GM12892 (cell line): Measurements from ENCODE around the gene MTX1.

Experiments
- POLR2A ChIP-seq: IDR thresholded peaks from 2 replicates; pipeline ENCODE4 v1.6.1; 2011; ENCODE audit warnings: low read depth, low read length, control low read depth
- TAF1 ChIP-seq: IDR thresholded peaks from 2 replicates; pipeline ENCODE4 v1.6.1; 2011; ENCODE audit warnings: low read depth, mild to moderate bottlenecking, control low read depth, low read length, borderline replicate concordance

GRCh38 chr1:155167166-155168104, 41.1 kb upstream of the MTX1 start:
- TF ChIP-seq POLR2A (no peak), TAF1 (no peak)
